Measurements from ENCODE around the gene FAM43B.
"Not testable (repeated sequence)": the region's sequence is repeated elsewhere in the genome, so short reads cannot be mapped to it uniquely, and the experiment has no call there.

The FAM43B gene

GRCh38 chr1:20551945-20552727 is at the start of gene FAM43B:
FAM43B (plus strand) TSS chr1:20552573; CDS start chr1:20552974, 401 bp downstream.
- DNase-seq: no peak

GRCh38 chr1:20505488-20505887 is 46.9 kb upstream of the FAM43B start:
- no peak for DNase-seq

GRCh38 chr1:20507248-20507563 is 45.2 kb upstream of the FAM43B start:
- no peak for DNase-seq

- peak; percentile 96 for DNase-seq
Measured at GRCh38 chr1:20507564-20508410, 44.6 kb upstream of the FAM43B start, which contains the start of gene MUL1. MUL1 (minus strand) TSS chr1:20508151; CDS start chr1:20508024, 127 bp downstream.

- DNase-seq: no peak
Measured at GRCh38 chr1:20508411-20508771, 44.0 kb upstream of the FAM43B start.

- DNase-seq: no peak
Measured at GRCh38 chr1:20511518-20512428, 40.6 kb upstream of the FAM43B start.

- DNase-seq: not testable (repeated sequence)
Measured at GRCh38 chr1:20519609-20520262, 32.6 kb upstream of the FAM43B start.

- DNase-seq: peak; percentile 62
Measured at GRCh38 chr1:20521960-20522861, 30.2 kb upstream of the FAM43B start.

GRCh38 chr1:20526267-20526666 is 26.1 kb upstream of the FAM43B start:
- DNase-seq: no peak

- DNase-seq: no peak
Measured at GRCh38 chr1:20528221-20528620, 24.2 kb upstream of the FAM43B start.

- no peak for DNase-seq
Measured at GRCh38 chr1:20530306-20530705, 22.1 kb upstream of the FAM43B start.

- DNase-seq: no peak
Measured at GRCh38 chr1:20530901-20531300, 21.5 kb upstream of the FAM43B start.

- no peak for DNase-seq
Measured at GRCh38 chr1:20533635-20534034, 18.7 kb upstream of the FAM43B start.

- DNase-seq: no peak
Measured at GRCh38 chr1:20534659-20535417, 17.5 kb upstream of the FAM43B start.

- no peak for DNase-seq
Measured at GRCh38 chr1:20538227-20538626, 14.1 kb upstream of the FAM43B start.

GRCh38 chr1:20538760-20539551 is 13.4 kb upstream of the FAM43B start:
- DNase-seq: no peak

GRCh38 chr1:20540281-20540680 is 12.1 kb upstream of the FAM43B start:
- no peak for DNase-seq

GRCh38 chr1:20546637-20547036 is 5.7 kb upstream of the FAM43B start:
- DNase-seq: no peak

- no peak for DNase-seq
Measured at GRCh38 chr1:20551161-20551560, 1.2 kb upstream of the FAM43B start.
